Loucy (cell line): ENCODE measurements around the gene SETD3.
A peak's percentile ranks its signal among the peaks of the same experiment; 100 is the strongest.

Source experiments
- H2AFZ ChIP-seq: fragments of 200-600 bp; sonication (generic); 2 replicates; pipeline ENCODE4 v1.6.0; 2016; ENCODE audit warnings: antibody characterized with exemption, mild to moderate bottlenecking, low read length, moderate library complexity
- H3F3A ChIP-seq: fragments of 200-600 bp; 2 replicates; pipeline ENCODE4 v1.6.0; 2016; ENCODE audit warnings: antibody characterized with exemption, low read depth, mild to moderate bottlenecking
- H3K27me3 ChIP-seq: fragments of 200-600 bp; sonication (generic); 2 replicates; pipeline ENCODE4 v1.6.1; 2014; ENCODE audit warnings: low read length, mild to moderate bottlenecking; ENCODE audit not compliant: insufficient read depth, poor library complexity, severe bottlenecking
- H3K36me3 ChIP-seq: fragments of 200-600 bp; sonication (generic); 2 replicates; pipeline ENCODE4 v1.6.1; 2016; ENCODE audit warnings: low read length; ENCODE audit not compliant: insufficient read depth
- H3K4me1 ChIP-seq: fragments of 200-600 bp; sonication (generic); 2 replicates; pipeline ENCODE4 v1.5.1; 2014; ENCODE audit warnings: low read length, mild to moderate bottlenecking; ENCODE audit not compliant: insufficient read depth, poor library complexity, severe bottlenecking
- H3K4me2 ChIP-seq: fragments of 200-600 bp; sonication (generic); 2 replicates; pipeline ENCODE4 v1.6.0; 2014; ENCODE audit warnings: antibody characterized with exemption, low read length, low read depth, mild to moderate bottlenecking; ENCODE audit not compliant: poor library complexity, severe bottlenecking
- H3K4me3 ChIP-seq: fragments of 200-600 bp; sonication (generic); 2 replicates; pipeline ENCODE4 v1.5.1; 2014; ENCODE audit warnings: low read length, mild to moderate bottlenecking, mixed read lengths; ENCODE audit not compliant: poor library complexity, severe bottlenecking
- H3K79me2 ChIP-seq: fragments of 200-600 bp; sonication (generic); 2 replicates; pipeline ENCODE4 v1.6.1; 2014; ENCODE audit warnings: low read length; ENCODE audit not compliant: insufficient read depth
- H3K9ac ChIP-seq: fragments of 200-600 bp; sonication (generic); 2 replicates; pipeline ENCODE4 v1.6.0; 2014; ENCODE audit warnings: mild to moderate bottlenecking, low read depth, low read length, moderate library complexity; ENCODE audit not compliant: poor library complexity, severe bottlenecking
- H3K9me2 ChIP-seq: fragments of 200-600 bp; sonication (generic); replicated peaks from 2 replicates; pipeline ENCODE4 v1.6.1; 2016; ENCODE audit warnings: low read depth, low read length, mixed read lengths
- H3K9me3 ChIP-seq: fragments of 200-600 bp; sonication (generic); 2 replicates; pipeline ENCODE4 v1.6.1; 2014; ENCODE audit warnings: mild to moderate bottlenecking, antibody characterized with exemption, low read length, low read depth; ENCODE audit not compliant: insufficient read depth
- H4K20me1 ChIP-seq: fragments of 200-600 bp; sonication (generic); 2 replicates; pipeline ENCODE4 v1.6.0; 2014; ENCODE audit warnings: antibody characterized with exemption, low read length, mild to moderate bottlenecking; ENCODE audit not compliant: insufficient read depth, poor library complexity, severe bottlenecking
- EZH2phosphoT487 ChIP-seq: fragments of 200-600 bp; IDR thresholded peaks from 2 replicates; pipeline ENCODE4 v1.6.1; 2018; ENCODE audit warnings: antibody characterized with exemption, mild to moderate bottlenecking, moderate library complexity, borderline replicate concordance
- TF ChIP-seq, protein P1 (sequence below): fragments of 200-600 bp; sonication (generic); conservative IDR thresholded peaks from 2 replicates; pipeline ENCODE4 v1.5.1; 2014; ENCODE audit warnings: mild to moderate bottlenecking, antibody characterized with exemption, low read length

The SETD3 gene

DNA sequence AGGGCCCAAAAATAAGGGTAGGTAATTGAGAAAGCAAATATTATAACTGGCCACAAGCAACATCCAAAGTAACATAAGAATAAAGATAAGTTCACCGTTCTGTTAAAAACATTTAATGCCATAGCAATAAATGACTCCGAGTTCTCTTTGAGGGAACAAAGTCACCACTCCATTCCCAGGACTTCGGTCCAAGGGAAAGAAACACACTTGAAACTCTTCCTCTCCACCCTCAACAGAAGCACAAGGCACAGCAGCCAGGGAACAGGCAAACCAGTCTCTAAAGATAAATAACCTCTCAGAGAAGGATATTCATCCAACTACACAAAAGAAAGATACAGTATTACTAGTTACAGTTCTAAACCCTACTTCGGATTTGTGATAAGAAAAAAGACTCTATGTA is 2.5 kb downstream of the SETD3 start:
- Histone ChIP-seq H4K20me1 (peaks cover 81% of the 10 kb centered on the region), H3K4me2 (peak overlapping the region; percentile 99)

DNA sequence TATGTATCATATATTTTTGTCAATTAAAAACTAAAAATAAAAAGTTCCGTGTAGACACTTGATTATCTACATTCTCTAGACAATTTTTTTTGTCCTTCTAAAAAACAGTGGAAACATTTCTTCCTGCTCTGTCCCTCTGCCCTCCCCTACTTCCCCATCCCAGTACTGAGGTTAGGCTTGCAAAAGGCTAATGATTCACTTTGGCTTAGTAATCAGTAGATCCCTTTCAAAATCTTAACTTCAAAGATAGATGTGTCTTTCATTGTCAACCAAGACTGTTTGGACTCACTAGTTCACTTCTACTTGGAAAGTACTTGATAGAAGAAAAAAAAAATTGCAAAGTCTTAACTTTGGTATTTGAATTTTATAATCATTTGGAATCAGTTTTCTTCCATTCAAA is 3.8 kb downstream of the SETD3 start:
- H4K20me1 ChIP-seq, result peaks cover 81% of the 10 kb centered on the region
- TF ChIP-seq EZH2phosphoT487, result no peak
- TF ChIP-seq, protein P1, sequence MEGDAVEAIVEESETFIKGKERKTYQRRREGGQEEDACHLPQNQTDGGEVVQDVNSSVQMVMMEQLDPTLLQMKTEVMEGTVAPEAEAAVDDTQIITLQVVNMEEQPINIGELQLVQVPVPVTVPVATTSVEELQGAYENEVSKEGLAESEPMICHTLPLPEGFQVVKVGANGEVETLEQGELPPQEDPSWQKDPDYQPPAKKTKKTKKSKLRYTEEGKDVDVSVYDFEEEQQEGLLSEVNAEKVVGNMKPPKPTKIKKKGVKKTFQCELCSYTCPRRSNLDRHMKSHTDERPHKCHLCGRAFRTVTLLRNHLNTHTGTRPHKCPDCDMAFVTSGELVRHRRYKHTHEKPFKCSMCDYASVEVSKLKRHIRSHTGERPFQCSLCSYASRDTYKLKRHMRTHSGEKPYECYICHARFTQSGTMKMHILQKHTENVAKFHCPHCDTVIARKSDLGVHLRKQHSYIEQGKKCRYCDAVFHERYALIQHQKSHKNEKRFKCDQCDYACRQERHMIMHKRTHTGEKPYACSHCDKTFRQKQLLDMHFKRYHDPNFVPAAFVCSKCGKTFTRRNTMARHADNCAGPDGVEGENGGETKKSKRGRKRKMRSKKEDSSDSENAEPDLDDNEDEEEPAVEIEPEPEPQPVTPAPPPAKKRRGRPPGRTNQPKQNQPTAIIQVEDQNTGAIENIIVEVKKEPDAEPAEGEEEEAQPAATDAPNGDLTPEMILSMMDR, result no peak

More for the DNA sequence above, 2.5 kb downstream of the SETD3 start:
- H3K36me3 ChIP-seq, result no peaks in the 10 kb centered on the region
- H2AFZ ChIP-seq, result no peak overlapping the region
- peak overlapping the region; percentile 87 for H3K4me3 ChIP-seq
- H3K9me3 ChIP-seq, result no peaks in the 10 kb centered on the region
- peaks cover 87% of the 10 kb centered on the region for H3K79me2 ChIP-seq
- H3F3A ChIP-seq, result no peaks in the 10 kb centered on the region
- H3K9me2 ChIP-seq, result no peaks in the 10 kb centered on the region
- H3K9ac ChIP-seq, result peak overlapping the region; percentile 76
- peaks cover 52% of the 10 kb centered on the region for H3K4me1 ChIP-seq
- TF ChIP-seq, protein P1, result no peak
- H3K27me3 ChIP-seq, result no peaks in the 10 kb centered on the region

DNA sequence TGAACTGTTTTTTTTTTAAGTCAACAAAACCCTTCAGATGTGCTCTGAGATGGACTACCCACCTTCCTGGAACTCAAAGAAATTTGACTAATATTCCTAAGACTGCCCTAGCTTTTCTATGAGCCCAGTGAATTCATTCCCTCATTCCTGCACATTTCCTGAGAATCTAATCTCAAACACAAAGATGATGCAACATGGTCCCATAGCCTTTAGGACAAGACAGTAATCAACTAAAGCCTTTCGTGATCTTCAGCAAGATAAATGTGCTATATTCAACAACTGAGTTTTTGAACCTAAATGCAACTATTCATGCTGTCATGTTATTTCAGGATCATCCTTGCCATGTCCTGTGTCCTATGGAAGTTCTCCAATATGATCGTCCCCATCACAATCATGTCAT is 5.0 kb downstream of the SETD3 start:
- peak overlapping the region; percentile 46 for H3K4me2 ChIP-seq
- no peaks in the 10 kb centered on the region for H3F3A ChIP-seq
- no peaks in the 10 kb centered on the region for H3K9me3 ChIP-seq
- TF ChIP-seq, protein P1, result no peak
- no peak for TF ChIP-seq EZH2phosphoT487
- H2AFZ ChIP-seq, result no peak overlapping the region
- peaks cover 87% of the 10 kb centered on the region for H4K20me1 ChIP-seq
- no peaks in the 10 kb centered on the region for H3K9me2 ChIP-seq
- H3K79me2 ChIP-seq, result peaks cover 92% of the 10 kb centered on the region
- no peaks in the 10 kb centered on the region for H3K27me3 ChIP-seq
- H3K36me3 ChIP-seq, result no peaks in the 10 kb centered on the region
- no peak overlapping the region for H3K4me3 ChIP-seq
- peaks cover 43% of the 10 kb centered on the region for H3K4me1 ChIP-seq
- H3K9ac ChIP-seq, result no peak overlapping the region

More for the DNA sequence above, 3.8 kb downstream of the SETD3 start:
- Histone ChIP-seq H3K9me2 (no peaks in the 10 kb centered on the region), H3F3A (no peaks in the 10 kb centered on the region), H3K79me2 (peaks cover 87% of the 10 kb centered on the region), H3K9me3 (no peaks in the 10 kb centered on the region), H3K4me3 (peak overlapping the region; percentile 12), H3K36me3 (no peaks in the 10 kb centered on the region), H3K27me3 (no peaks in the 10 kb centered on the region), H3K9ac (peak overlapping the region; percentile 3), H3K4me2 (peak overlapping the region; percentile 46), H3K4me1 (peaks cover 44% of the 10 kb centered on the region), H2AFZ (no peak overlapping the region)
